ENCODE measurements around the gene TCAP.

TCAP gene

DNA sequence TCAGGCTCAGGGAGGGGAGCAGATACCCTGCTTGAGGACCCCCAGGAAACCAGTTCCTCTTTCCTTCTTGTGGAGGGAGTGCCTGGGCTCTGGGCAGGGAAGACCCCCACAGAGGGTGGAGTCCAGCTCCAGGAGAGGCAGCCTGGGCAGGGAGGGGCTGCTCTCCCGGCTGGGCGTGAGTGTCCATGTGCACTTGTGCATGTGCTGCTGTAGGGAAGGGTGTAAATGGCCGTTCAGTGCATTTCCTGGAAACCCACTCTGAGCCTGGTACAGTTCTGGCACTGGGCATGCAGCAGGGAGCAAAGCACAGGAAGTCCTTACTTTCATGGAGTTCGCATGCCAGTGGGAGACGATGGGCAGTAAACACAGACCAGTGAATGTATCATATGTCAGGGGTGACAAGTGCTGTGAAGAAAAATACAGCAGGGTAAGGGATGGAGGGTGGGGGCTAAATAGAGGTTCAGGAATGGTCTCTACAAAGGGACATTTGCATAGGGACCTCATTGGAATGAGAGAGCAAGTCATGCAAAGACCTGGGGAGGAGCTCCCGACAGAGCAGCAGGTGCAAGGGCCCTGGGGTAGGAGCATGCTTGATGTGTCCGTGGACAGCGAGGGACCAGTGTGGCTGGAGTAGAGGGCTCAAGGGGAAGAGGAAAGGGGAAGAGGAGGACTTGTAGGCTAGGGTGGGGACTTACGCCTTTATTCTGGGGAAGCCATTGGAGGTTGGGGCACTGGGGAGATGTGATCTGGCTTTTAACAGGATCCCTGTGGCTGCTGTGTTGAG is 22.7 kb upstream of the TCAP start:
- H3K4me3 ChIP-seq (ENCODE audit: low read depth, low read length): no peak overlapping the region
- no peak for DNase-seq (ENCODE audit: low read depth)

DNA sequence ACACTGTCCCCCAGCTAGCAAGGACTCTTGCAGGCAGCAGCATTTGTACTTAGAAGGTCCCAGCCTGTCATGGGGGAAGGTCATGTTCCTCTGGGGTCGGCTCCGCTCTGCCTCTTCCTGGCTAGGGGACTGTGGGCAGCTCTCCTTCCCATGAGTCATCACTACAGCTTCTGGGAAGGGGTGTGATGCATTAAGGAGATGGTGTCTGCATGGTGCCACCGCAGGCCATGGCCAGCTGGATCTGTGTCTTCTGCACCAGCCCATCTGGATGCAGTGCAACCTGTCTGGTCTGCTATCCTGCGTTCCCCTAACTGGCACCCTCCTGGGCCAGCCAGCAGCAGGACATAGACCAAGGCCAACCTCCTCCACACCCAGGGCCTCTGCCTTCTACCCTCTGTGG is 21.9 kb upstream of the TCAP start:
- H3K4me3 ChIP-seq (ENCODE audit: low read depth, low read length): no peak overlapping the region
- DNase-seq (ENCODE audit: low read depth): no peak

DNA sequence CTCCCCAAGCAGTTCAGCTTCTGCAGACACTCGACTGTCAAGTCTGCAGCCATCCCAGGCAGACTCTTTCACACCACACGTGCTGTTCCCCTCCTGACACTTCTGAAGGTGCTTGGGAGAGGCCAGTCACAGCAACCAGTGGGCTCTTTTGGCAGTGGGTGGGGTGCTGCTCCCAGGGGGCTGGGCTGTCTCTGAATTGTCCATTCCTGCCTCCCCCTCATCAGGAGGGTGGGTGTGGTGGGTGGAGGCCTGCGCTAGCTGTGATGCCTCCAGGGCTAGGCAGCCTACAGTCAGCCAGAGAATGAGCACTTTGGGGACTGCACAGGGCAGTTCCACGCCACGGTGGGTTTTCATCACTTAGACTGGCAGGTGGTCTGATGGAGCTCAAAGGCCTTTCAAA is 17.9 kb upstream of the TCAP start:
- H3K4me3 ChIP-seq (ENCODE audit: low read depth, low read length): no peak overlapping the region
- DNase-seq (ENCODE audit: low read depth): no peak

DNA sequence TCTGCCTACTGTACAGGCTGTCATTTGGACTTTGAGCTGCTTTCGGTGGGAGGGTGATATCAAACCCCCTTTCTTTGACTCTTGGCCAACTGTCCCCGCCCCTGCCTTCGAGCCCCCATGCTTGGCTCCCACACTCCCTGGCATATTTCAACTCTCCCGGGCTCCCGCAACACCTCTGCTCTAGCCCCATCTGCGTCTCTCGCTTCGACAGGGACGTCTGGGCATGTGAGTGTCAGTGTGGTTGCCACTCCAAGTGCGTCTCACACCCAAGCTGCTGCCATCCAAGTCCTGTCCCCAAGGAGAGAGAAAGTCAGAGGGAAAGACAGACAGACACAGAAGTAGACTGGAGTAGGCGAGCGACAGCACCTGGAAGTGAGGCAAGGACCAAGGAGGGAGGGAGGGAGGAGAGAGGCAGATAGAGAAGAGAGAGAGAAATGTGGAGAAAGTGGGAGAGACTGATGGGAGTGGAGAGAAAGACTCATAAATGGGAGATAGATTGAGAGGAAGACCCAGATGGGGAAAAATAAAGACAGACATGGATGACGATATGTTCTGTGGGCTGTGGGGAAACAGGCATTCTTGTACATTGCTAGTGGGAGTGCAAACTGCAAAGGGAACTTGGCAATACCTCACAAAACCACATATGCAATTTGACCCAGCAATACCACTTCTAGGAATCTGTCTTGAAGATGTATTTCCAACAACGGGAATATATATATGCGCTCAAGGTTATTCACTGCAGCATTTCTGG is 16.4 kb upstream of the TCAP start:
- H3K4me3 ChIP-seq (ENCODE audit: low read depth, low read length): no peak overlapping the region
- peak; percentile 43 for DNase-seq (ENCODE audit: low read depth)

DNA sequence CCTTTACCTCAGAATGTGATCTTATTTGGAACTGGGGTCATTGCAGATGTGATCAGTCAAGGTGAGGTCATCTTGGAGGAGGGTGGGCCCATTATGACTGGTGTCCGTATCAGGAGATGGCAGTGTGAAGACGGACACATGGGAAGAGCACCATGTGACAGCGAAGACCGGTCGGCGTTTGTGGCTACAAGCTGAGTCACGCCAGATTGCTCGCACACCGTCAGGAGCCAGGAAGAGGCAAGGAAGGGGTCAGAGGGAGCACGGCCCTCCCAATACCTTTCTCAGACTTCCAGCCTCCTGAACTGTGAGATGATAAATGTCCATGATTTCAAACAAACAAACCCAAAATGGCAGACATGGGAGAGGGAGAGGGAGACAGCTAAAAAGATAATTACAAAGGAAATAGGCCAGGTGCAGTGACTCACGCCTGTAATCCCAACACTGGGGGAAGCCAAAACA is 15.0 kb upstream of the TCAP start:
- no peak overlapping the region for H3K4me3 ChIP-seq (ENCODE audit: low read depth, low read length)
- no peak for DNase-seq (ENCODE audit: low read depth)

DNA sequence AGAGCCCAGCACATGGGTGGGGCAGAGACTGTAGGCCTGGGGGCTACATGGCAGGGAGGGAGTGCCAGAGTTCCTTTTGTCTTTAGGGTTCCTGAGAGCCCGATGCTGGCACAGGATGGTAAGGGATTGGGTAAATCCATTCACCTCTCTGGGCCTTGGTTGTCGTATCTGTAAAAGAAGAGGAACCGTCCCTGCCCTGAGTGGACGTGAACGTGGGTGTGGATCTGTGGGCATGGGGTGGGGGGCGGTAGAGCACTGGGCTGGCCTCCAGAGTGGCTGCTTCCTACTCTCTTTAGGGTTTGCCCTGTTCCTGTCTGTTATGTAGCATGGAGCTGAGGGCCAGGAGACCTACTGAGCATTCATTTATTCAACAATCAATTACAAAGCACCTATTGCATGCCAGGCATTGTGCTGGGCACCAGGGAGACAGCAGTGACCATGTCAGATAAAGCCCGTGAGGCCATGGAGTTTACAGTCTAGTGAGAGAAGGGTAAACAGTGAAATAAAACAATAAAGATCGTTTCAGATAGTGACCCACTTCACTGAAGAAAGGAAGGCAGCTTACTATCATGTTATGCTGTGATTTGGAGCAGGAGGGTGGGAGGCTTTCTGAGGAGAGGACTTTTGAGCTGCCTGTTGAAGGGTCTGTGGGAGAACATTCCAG is 13.1 kb upstream of the TCAP start:
- no peak for DNase-seq (ENCODE audit: low read depth)
- no peak overlapping the region for H3K4me3 ChIP-seq (ENCODE audit: low read depth, low read length)

DNA sequence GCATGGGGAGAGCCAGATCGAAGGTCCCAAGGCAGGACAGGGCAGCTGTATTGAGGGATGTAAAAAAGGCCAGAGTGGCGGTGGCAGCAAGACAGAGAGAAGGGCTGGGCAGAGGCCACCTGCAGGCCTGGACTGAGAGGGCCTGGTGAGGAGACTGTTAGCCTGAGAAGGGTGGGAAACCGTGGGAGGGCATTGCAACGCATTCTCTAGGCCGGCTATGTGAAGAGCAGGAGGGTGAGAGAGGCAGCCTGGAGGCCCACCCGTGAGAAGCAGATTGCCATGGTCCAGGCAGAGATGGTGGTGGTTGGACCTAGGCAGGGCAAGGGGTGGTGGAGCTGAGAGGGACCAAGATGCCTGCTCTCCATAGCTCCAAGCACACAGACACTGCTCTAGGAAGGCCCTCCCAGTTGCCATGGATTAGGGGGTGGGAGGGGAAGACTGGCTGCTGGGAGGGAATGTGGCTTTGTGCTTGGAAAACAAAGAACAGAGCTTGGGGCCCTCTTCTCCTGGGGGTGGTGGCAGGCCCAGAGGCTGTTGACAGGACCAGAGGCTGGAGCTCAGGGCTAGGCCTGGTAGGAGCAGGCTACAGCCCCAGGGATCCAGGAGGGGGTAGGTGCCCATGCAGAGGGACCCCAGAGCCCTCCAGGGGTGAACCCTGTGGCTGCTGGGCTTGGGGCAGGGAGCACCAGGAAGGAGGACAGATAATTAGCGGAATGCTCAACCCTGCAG is 12.4 kb upstream of the TCAP start:
- no peak overlapping the region for H3K4me3 ChIP-seq (ENCODE audit: low read depth, low read length)
- no peak for DNase-seq (ENCODE audit: low read depth)

DNA sequence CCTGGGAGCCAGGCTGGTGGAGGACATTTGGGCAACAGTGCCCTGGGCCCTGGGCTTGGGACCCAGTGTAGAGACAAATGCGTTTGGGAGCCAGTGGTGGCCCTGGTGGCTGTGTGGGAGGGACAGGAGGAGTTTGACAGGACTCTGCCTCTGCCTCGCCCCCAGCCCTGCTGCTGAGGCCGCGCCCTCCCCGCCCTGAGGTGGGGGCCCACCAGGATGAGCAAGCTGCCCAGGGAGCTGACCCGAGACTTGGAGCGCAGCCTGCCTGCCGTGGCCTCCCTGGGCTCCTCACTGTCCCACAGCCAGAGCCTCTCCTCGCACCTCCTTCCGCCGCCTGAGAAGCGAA is 11.9 kb upstream of the TCAP start:
- no peak for DNase-seq (ENCODE audit: low read depth)
- no peak overlapping the region for H3K4me3 ChIP-seq (ENCODE audit: low read depth, low read length)

DNA sequence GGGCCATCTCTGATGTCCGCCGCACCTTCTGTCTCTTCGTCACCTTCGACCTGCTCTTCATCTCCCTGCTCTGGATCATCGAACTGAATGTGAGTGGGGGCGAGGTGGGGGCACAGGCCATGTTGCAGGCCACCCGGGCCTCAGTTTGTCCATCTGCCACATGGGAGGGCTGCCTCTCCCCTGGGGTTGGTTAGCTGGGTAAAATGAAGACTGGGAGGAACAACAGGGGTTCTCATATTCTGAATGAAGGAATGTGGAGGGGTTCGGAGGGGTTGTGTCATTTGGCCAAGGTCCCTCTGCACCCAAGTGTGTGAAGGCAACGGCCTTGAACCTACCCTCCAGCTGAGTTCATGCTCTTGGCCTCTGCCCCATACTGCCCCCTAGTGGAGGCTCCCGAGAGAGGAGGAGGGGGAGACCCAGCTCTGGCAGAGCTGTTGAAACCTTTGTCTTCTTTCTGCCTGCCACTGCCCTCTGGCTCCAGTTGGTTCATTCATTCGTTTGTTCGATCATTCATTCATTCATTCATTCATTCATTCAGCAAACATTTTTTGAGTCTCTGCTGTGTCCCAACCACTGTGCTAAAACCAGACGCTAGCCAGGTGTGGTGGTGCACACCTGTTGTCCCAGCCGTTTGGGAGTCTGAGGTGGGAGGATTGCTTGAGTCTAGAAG is 11.4 kb upstream of the TCAP start:
- H3K4me3 ChIP-seq (ENCODE audit: low read depth, low read length): no peak overlapping the region
- DNase-seq (ENCODE audit: low read depth): no peak

DNA sequence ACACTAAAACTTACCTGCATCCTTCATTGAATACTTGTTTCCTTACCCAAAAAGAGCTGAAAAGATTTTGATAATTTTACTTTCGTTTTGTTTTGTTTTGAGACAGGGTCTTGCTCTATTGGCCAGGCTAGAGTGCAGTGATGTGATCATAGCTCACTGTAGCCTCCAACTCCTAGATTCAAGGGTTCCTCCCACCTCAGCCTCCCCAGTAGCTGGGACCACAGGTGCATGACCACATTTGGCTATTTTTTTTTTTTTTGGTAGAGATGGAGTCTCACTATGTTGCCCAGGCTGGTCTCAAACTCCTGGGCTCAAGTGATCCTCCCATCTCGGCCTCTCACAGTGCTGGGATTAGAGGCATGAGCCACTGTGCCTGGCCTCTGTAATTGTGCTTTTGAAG is 10.0 kb upstream of the TCAP start:
- no peak for DNase-seq (ENCODE audit: low read depth)
- no peak overlapping the region for H3K4me3 ChIP-seq (ENCODE audit: low read depth, low read length)

DNA sequence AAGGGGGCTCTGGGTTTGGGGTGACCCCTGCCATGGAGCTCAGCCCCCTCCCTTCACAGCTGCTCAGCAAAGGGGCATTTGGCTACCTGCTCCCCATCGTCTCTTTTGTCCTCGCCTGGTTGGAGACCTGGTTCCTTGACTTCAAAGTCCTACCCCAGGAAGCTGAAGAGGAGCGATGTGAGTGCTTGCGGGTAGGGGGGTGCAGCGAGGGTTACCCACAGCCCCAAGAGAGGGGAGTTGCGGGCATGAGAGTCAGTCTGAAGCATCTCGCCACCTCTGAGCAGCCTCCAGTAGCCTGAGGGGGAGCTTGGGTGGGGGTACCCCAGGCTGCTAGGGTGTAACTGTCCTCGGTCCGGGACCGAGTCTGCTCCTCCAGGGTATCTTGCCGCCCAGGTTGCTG is 6.8 kb upstream of the TCAP start:
- DNase-seq (ENCODE audit: low read depth): no peak
- no peak overlapping the region for H3K4me3 ChIP-seq (ENCODE audit: low read depth, low read length)

DNA sequence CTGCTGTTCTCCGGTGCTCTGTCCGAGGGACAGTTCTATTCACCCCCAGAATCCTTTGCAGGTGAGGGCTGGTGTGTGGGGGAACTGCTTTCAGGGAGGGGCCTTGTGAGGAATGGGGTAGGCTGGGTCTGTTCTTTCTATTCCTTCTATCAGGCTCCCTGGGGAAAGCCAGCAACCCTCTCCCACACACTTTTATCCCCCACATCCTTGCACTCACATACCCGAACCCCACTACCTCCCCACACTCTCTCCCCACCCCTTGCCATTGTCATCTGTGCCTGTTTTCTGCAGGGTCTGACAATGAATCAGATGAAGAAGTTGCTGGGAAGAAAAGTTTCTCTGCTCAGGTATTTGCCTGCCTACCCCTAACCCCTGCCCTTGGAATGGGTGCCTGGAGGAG is 6.4 kb upstream of the TCAP start:
- no peak for DNase-seq (ENCODE audit: low read depth)
- H3K4me3 ChIP-seq (ENCODE audit: low read depth, low read length): no peak overlapping the region

DNA sequence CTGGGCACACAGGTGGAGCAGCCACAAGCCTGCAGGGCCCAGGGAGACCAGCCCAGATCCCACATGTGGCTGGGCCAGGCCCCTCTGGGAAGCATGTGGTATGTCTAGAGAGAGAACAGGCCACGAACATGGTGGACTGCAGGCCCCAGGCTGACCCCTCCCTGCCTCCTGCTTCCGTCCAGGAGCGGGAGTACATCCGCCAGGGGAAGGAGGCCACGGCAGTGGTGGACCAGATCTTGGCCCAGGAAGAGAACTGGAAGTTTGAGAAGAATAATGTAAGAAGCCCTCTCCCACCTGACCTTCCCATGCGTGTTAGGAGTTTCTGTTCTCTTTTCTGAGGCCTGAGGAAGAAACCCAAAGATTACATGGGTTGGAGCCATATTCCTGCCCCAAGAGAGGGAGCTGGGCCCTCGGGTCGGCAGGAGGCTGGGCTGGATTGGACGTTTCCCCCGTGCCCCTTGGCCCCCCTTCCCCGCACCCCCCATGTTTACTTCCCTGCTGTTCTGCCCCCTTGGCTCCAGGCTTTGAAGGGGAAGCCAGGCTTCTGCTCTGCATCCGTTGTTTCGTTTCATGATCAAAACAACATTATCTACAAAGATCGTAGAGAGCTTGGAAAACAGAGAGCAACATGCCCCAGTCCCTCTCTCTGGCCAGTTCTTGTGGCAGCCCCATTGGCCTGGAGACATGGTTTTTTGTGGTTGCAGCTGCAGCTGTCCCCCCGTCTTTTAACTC is 5.7 kb upstream of the TCAP start:
- no peak for DNase-seq (ENCODE audit: low read depth)
- no peak overlapping the region for H3K4me3 ChIP-seq (ENCODE audit: low read depth, low read length)

DNA sequence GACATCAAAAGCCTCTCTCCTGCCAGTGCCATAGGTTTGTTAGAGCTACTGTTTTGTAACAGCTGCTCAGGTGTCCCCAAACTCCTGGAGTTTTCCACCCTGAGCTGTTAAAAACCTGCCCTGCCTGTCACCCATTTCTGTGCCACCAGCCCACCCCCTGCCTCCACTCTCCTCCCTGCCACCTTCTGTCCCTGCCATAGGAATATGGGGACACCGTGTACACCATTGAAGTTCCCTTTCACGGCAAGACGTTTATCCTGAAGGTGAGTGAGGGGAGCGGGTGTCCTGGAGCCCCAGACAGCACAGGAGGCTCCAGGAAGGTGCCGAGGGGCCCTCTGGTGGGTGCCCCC is 5.2 kb upstream of the TCAP start:
- no peak overlapping the region for H3K4me3 ChIP-seq (ENCODE audit: low read depth, low read length)
- no peak for DNase-seq (ENCODE audit: low read depth)

DNA sequence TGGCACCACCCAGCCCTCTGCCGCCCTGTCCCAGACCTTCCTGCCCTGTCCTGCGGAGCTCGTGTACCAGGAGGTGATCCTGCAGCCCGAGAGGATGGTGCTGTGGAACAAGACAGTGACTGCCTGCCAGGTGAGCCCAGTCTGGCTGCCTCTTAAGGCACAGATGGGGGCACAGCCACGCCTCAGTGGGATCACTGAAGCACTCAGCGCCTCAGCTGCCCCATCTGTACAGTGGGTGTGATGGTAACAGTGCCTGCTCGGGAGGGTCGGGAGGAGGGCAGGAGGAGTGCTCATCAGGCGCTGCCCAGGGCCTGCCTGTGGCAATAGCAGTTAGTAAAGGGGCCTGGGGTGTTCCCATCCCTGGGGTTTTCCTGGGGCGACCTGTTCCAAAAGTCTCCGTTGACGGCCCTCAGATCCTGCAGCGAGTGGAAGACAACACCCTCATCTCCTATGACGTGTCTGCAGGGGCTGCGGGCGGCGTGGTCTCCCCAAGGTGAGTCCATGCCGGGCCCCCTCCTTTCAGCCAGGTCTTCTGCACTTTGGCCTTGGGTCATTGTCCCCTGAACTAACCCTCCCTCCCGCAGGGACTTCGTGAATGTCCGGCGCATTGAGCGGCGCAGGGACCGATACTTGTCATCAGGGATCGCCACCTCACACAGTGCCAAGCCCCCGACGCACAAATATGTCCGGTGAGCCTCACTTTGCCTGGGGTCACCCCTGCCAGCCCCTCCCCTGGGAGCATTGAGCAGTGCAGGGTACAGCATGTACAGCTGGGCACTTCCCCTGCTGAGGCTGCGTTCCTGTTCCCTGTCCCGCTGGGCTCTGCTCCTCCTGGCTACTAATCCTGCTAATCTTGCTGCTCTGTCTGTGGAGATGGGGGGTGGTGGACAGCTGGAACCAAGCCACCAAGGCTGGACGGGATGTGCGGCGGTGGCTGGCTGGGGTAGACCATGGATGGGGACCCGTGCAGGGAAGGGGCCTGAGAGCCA is 4.5 kb upstream of the TCAP start:
- no peak overlapping the region for H3K4me3 ChIP-seq (ENCODE audit: low read depth, low read length)
- no peak for DNase-seq (ENCODE audit: low read depth)

DNA sequence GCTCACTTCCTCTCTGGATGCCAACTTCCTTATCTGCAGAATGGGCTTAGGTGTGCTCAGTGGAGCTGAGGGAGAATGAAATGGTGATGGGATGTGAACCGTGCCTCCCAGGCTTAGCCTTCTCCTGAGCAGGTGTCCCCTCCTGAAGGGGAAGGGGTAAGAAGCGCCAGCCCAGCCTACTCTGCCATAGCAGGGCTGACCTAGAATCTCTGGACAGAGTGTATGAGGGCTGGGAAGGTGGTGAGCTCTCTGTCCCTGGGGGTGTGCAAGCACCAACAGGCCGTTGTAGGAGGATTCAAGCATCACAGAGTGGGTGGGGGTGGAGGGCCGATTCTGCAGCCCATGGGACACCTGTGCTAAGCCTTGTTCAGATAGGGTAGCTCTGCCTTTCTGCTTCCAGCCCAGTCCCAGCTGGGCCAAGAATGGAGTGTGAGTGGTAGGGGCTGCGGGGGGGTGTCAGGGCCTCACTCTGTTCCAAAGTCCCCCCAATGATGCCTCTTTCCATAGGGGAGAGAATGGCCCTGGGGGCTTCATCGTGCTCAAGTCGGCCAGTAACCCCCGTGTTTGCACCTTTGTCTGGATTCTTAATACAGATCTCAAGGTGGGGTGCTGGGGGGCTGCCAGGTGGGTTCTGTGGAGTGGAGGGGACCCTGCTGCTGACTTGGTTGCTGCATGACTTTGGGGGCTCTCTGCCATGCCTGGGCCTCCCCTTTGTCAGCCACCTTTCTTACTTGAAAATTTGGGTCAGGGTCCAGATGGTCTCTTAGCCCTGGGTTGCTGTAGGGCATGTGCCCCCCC is 3.2 kb upstream of the TCAP start:
- no peak for DNase-seq (ENCODE audit: low read depth)
- H3K4me3 ChIP-seq (ENCODE audit: low read depth, low read length): no peak overlapping the region

Data from skeletal muscle cell (primary cell).